K562 (cell line): ENCODE data around the gene SPDYE6. TPM values are rescaled to one million over a fixed set of nuclear protein-coding genes. Genes with fewer than 3 reads are reported as not detected.

ENCODE experiments used
- HLTF ChIP-seq: fragments of 450-650 bp; IDR thresholded peaks from 2 replicates; pipeline ENCODE4 v1.6.1; 2016
- LARP7 ChIP-seq: fragments of 450-650 bp; IDR thresholded peaks from 2 replicates; pipeline ENCODE4 v1.6.1; 2016
- POLR2G ChIP-seq: fragments of 200-400 bp; formaldehyde crosslinking; IDR thresholded peaks from 2 replicates; pipeline ENCODE4 v1.6.1; 2017; ENCODE audit warnings: low read depth, mild to moderate bottlenecking, antibody characterized with exemption, low read length, moderate library complexity
- RFX1 ChIP-seq: fragments of 450-650 bp; IDR thresholded peaks from 2 replicates; pipeline ENCODE4 v1.6.1; 2016; ENCODE audit warnings: mild to moderate bottlenecking, moderate library complexity
- SIN3A ChIP-seq, 2 experiments: fragments of 150-350 bp in 1 of 2; IDR thresholded peaks; 2 replicates each; pipeline ENCODE4 v1.6.1; 2011 to 2016; ENCODE audit warnings: borderline replicate concordance in 2 of 2, low read depth in 2 of 2, low read length in 2 of 2, mild to moderate bottlenecking in 2 of 2, moderate library complexity in 2 of 2; ENCODE audit not compliant: control insufficient read depth in 1 of 2
- polyA plus RNA-seq, 8 experiments: library from polyadenylated mRNA; depleted of rRNA in 4 of 8; stranded (reverse) in 5 of 8; unstranded in 3 of 8; fragments of >200 nt; fragmentation: Nextera tagmentation in 2 of 8; fragmentation: Illumina TruSeq in 1 of 8; extraction: Ambion mirVana in 2 of 8; extraction: Trizol in 1 of 8; gene quantifications; 2 replicates each; pipeline versions ENCODE4 v1.2.1 to v1.2.3, GENCODE V29; 2011 to 2014; ENCODE audit warnings: inconsistent platforms in 1 of 8, missing spikeins in 1 of 8
- total RNA-seq, 7 experiments: library from RNA; depleted of rRNA in 6 of 7; stranded (reverse); fragments of >200 nt in 6 of 7; fragmentation: Illumina TruSeq in 2 of 7; extraction: Trizol in 2 of 7; gene quantifications; 2 replicates each; pipeline versions ENCODE4 v1.2.1 to v1.2.3, GENCODE V29; 2011 to 2021; ENCODE audit warnings: low replicate concordance in 1 of 7
- TF ChIP-seq, protein P1 (sequence below): fragments of 250-450 bp; sonication (Bioruptor Pico); IDR thresholded peaks from 2 replicates; pipeline ENCODE4 v1.5.0; 2021
- TF ChIP-seq, protein P2 (sequence below), 2 experiments: fragments of 450-650 bp; IDR thresholded peaks; 2 replicates each; pipeline ENCODE4 v1.6.1; 2018; ENCODE audit warnings: mild to moderate bottlenecking in 2 of 2, low read depth in 1 of 2; ENCODE audit not compliant: partially characterized antibody in 2 of 2
- TF ChIP-seq, protein P3 (sequence below): IDR thresholded peaks from 2 replicates; pipeline ENCODE4 v1.6.1; 2012; ENCODE audit warnings: low read depth, low read length, improper control_type of control experiment, borderline replicate concordance
- TF ChIP-seq, protein P4 (sequence below): fragments of 250-450 bp; sonication (Bioruptor Pico); IDR thresholded peaks from 2 replicates; pipeline ENCODE4 v1.6.1; 2021; ENCODE audit warnings: mild to moderate bottlenecking

SPDYE6 gene
- total and polyA plus RNA-seq, 9 of the 15 experiments (the other 6 are each of a cell fraction or from before 2014, with no cell fraction given) = 0.24 to 0.35 TPM; not detected in 7

DNA sequence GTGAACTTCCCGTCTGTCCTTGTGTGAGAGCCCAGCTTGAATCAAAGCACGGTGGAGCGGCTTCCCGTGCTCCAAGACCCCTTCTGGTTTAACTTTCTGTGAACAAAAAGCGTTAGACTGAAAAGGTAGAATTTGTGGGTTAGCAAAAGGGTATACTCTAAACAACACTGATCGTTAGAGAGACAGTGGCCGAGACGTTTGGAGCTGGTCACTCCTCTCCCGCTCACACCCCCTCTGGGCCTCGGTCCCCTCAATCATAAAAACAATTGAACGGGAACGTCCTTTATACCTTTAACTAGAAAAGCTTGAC, 40.4 kb upstream of the SPDYE6 start (continued):
- TF ChIP-seq SIN3A (IDR thresholded peaks at IDR 0.05; ENCODE audit: borderline replicate concordance in 2 of 2, control insufficient read depth in 1 of 2, low read depth in 2 of 2, low read length in 2 of 2) (no peak), RFX1 (no peak), POLR2G (no peak), HLTF (no peak), LARP7 (no peak)
- TF ChIP-seq, protein P1, sequence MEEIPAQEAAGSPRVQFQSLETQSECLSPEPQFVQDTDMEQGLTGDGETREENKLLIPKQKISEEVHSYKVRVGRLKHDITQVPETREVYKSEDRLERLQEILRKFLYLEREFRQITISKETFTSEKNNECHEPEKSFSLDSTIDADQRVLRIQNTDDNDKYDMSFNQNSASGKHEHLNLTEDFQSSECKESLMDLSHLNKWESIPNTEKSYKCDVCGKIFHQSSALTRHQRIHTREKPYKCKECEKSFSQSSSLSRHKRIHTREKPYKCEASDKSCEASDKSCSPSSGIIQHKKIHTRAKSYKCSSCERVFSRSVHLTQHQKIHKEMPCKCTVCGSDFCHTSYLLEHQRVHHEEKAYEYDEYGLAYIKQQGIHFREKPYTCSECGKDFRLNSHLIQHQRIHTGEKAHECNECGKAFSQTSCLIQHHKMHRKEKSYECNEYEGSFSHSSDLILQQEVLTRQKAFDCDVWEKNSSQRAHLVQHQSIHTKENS (CRISPR knock-in tag) = no peak
- TF ChIP-seq, protein P2, sequence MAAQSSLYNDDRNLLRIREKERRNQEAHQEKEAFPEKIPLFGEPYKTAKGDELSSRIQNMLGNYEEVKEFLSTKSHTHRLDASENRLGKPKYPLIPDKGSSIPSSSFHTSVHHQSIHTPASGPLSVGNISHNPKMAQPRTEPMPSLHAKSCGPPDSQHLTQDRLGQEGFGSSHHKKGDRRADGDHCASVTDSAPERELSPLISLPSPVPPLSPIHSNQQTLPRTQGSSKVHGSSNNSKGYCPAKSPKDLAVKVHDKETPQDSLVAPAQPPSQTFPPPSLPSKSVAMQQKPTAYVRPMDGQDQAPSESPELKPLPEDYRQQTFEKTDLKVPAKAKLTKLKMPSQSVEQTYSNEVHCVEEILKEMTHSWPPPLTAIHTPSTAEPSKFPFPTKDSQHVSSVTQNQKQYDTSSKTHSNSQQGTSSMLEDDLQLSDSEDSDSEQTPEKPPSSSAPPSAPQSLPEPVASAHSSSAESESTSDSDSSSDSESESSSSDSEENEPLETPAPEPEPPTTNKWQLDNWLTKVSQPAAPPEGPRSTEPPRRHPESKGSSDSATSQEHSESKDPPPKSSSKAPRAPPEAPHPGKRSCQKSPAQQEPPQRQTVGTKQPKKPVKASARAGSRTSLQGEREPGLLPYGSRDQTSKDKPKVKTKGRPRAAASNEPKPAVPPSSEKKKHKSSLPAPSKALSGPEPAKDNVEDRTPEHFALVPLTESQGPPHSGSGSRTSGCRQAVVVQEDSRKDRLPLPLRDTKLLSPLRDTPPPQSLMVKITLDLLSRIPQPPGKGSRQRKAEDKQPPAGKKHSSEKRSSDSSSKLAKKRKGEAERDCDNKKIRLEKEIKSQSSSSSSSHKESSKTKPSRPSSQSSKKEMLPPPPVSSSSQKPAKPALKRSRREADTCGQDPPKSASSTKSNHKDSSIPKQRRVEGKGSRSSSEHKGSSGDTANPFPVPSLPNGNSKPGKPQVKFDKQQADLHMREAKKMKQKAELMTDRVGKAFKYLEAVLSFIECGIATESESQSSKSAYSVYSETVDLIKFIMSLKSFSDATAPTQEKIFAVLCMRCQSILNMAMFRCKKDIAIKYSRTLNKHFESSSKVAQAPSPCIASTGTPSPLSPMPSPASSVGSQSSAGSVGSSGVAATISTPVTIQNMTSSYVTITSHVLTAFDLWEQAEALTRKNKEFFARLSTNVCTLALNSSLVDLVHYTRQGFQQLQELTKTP (IDR thresholded peaks at IDR 0.05; ENCODE audit: low read depth in 1 of 2, partially characterized antibody in 2 of 2) = no peak
- TF ChIP-seq, protein P3, sequence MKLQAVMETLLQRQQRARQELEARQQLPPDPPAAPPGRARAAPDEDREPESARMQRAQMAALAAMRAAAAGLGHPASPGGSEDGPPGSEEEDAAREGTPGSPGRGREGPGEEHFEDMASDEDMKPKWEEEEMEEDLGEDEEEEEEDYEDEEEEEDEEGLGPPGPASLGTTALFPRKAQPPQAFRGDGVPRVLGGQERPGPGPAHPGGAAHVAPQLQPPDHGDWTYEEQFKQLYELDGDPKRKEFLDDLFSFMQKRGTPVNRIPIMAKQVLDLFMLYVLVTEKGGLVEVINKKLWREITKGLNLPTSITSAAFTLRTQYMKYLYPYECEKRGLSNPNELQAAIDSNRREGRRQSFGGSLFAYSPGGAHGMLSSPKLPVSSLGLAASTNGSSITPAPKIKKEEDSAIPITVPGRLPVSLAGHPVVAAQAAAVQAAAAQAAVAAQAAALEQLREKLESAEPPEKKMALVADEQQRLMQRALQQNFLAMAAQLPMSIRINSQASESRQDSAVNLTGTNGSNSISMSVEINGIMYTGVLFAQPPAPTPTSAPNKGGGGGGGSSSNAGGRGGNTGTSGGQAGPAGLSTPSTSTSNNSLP = no peak
- TF ChIP-seq, protein P4, sequence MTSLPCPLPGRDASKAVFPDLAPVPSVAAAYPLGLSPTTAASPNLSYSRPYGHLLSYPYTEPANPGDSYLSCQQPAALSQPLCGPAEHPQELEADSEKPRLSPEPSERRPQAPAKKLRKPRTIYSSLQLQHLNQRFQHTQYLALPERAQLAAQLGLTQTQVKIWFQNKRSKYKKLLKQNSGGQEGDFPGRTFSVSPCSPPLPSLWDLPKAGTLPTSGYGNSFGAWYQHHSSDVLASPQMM (CRISPR knock-in tag) = no peak
